Ishikawa (cell line): ENCODE measurements around the gene SCAMP1.

ENCODE experiments used
- CREB1 ChIP-seq: IDR thresholded peaks from 2 replicates; pipeline ENCODE4 v1.6.1; 2012; ENCODE audit warnings: low read depth
- EGR1 ChIP-seq: IDR thresholded peaks from 2 replicates; pipeline ENCODE4 v1.6.1; 2012
- EP300 ChIP-seq: IDR thresholded peaks from 2 replicates; pipeline ENCODE4 v1.6.1; 2012; ENCODE audit warnings: borderline replicate concordance
- NFIC ChIP-seq: IDR thresholded peaks from 2 replicates; pipeline ENCODE4 v1.6.1; 2012
- RAD21 ChIP-seq: IDR thresholded peaks from 2 replicates; pipeline ENCODE4 v1.6.1; 2012; ENCODE audit warnings: low read depth
- REST ChIP-seq: IDR thresholded peaks from 2 replicates; pipeline ENCODE4 v1.6.1; 2012; ENCODE audit warnings: low read depth, mild to moderate bottlenecking
- TAF1 ChIP-seq: IDR thresholded peaks from 2 replicates; pipeline ENCODE4 v1.6.1; 2012; ENCODE audit warnings: low read depth, mild to moderate bottlenecking
- TCF12 ChIP-seq: IDR thresholded peaks from 2 replicates; pipeline ENCODE4 v1.6.1; 2012; ENCODE audit warnings: low read depth
- TEAD4 ChIP-seq: IDR thresholded peaks from 2 replicates; pipeline ENCODE4 v1.6.1; 2012
- YY1 ChIP-seq: IDR thresholded peaks from 2 replicates; pipeline ENCODE4 v1.6.1; 2012; ENCODE audit warnings: low read depth
- ZBTB7A ChIP-seq: IDR thresholded peaks from 2 replicates; pipeline ENCODE4 v1.6.1; 2012; ENCODE audit warnings: low read depth
- TF ChIP-seq, protein P1 (sequence below): IDR thresholded peaks from 2 replicates; pipeline ENCODE4 v1.6.1; 2012
- TF ChIP-seq, protein P2 (sequence below): IDR thresholded peaks from 2 replicates; pipeline ENCODE4 v1.6.1; 2012

DNA sequence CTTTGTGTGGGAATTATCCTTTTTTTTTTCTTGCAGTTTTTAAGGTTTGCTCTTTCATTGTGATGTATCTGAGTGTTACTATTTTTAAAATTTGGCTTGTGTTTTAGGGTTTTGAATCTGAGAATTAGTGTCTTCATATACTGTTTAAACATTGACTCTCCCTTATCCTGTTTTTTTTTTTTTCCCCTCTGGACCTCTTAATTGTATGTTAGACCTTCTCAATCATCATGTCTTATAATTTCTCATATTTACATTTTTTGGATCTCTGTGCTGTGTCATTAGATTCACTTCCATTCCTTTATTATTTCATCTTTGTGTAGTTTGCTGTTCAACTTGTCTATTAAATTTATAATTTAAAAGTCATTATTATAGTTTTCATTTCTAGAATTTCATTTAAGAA lies 47.0 kb downstream of the SCAMP1 start:
- no peak for TF ChIP-seq EP300
- TF ChIP-seq, protein P1, sequence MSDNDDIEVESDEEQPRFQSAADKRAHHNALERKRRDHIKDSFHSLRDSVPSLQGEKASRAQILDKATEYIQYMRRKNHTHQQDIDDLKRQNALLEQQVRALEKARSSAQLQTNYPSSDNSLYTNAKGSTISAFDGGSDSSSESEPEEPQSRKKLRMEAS, result no peak
- no peak for TF ChIP-seq ZBTB7A
- TF ChIP-seq REST, result no peak
- TF ChIP-seq TAF1, result no peak
- TF ChIP-seq, protein P2, sequence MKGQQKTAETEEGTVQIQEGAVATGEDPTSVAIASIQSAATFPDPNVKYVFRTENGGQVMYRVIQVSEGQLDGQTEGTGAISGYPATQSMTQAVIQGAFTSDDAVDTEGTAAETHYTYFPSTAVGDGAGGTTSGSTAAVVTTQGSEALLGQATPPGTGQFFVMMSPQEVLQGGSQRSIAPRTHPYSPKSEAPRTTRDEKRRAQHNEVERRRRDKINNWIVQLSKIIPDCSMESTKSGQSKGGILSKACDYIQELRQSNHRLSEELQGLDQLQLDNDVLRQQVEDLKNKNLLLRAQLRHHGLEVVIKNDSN, result no peak
- TF ChIP-seq TCF12, result no peak
- TF ChIP-seq TEAD4, result no peak
- no peak for TF ChIP-seq EGR1
- no peak for TF ChIP-seq YY1
- no peak for TF ChIP-seq RAD21
- no peak for TF ChIP-seq NFIC
- TF ChIP-seq CREB1, result no peak
